HEK293 (cell line): ENCODE measurements around the gene NDST3.
A peak's percentile ranks its signal among the peaks of the same experiment; 100 is the strongest.

Experiments
- CTCF ChIA-PET: fragments of 350-600 bp; formaldehyde crosslinking; extraction: SDS; loops from one replicate; lab custom pipeline; 2021; ENCODE audit warnings: antibody characterized with exemption; lab: Yijun Ruan, JAX
- POLR2A ChIA-PET: fragments of 300-600 bp; formaldehyde crosslinking; extraction: SDS; loops from one replicate; lab custom pipeline; 2020; ENCODE audit warnings: antibody characterized with exemption, inconsistent platforms; lab: Yijun Ruan, JAX
- H3K27ac ChIP-seq: fragments of 200-500 bp; sonication (Bioruptor generic); 2 replicates; pipeline ENCODE4 v1.5.1; 2014; ENCODE audit warnings: low read depth, low read length, control low read depth, inconsistent platforms; ENCODE audit errors: extremely low read depth
- H3K36me3 ChIP-seq, 2 experiments: fragments of 200-500 bp in 1 of 2; sonication (Bioruptor generic) in 1 of 2; 1 replicate in 1 of 2; 2 replicates in 1 of 2; pipeline ENCODE4 v1.5.1; 2014 to 2017; ENCODE audit warnings: inconsistent platforms in 2 of 2, low read length in 2 of 2; ENCODE audit not compliant: control insufficient read depth in 2 of 2, insufficient read depth in 1 of 2
- H3K4me1 ChIP-seq: fragments of 200-500 bp; sonication (Bioruptor generic); 2 replicates; pipeline ENCODE4 v1.5.1; 2014; ENCODE audit warnings: mild to moderate bottlenecking, low read length, inconsistent platforms; ENCODE audit not compliant: control insufficient read depth, insufficient read depth
- H3K4me3 ChIP-seq: 2 replicates; pipeline ENCODE4 v1.5.1; 2011; ENCODE audit warnings: low read depth, mild to moderate bottlenecking, control low read depth, low read length, moderate library complexity
- H3K9me3 ChIP-seq: fragments of 200-500 bp; sonication (Bioruptor generic); 2 replicates; pipeline ENCODE4 v1.5.1; 2014; ENCODE audit warnings: low read depth, low read length, inconsistent platforms; ENCODE audit not compliant: control insufficient read depth, insufficient read depth
- GLIS2 ChIP-seq: fragments of 450-650 bp; formaldehyde crosslinking; IDR thresholded peaks from 2 replicates; pipeline ENCODE4 v1.5.1; 2016; ENCODE audit warnings: missing biosample characterization, missing genetic modification characterization
- HIC1 ChIP-seq: fragments of 450-650 bp; formaldehyde crosslinking; IDR thresholded peaks from 2 replicates; pipeline ENCODE4 v1.5.1; 2016; ENCODE audit warnings: missing biosample characterization, missing genetic modification characterization
- KLF10 ChIP-seq: fragments of 450-650 bp; IDR thresholded peaks from 2 replicates; pipeline ENCODE4 v1.5.1; 2018; ENCODE audit warnings: missing biosample characterization, mild to moderate bottlenecking, missing genetic modification characterization
- PRDM10 ChIP-seq: fragments of 450-650 bp; formaldehyde crosslinking; IDR thresholded peaks from 2 replicates; pipeline ENCODE4 v1.5.1; 2016; ENCODE audit warnings: missing biosample characterization, missing genetic modification characterization
- RBAK ChIP-seq: fragments of 450-650 bp; formaldehyde crosslinking; IDR thresholded peaks from 2 replicates; pipeline ENCODE4 v1.5.1; 2016; ENCODE audit warnings: missing biosample characterization, missing genetic modification characterization
- TRIM28 ChIP-seq: IDR thresholded peaks from 2 replicates; pipeline ENCODE4 v1.6.1; 2011; ENCODE audit warnings: low read length, control low read depth, borderline replicate concordance
- ZNF121 ChIP-seq: fragments of 450-650 bp; formaldehyde crosslinking; IDR thresholded peaks from 2 replicates; pipeline ENCODE4 v1.5.1; 2016; ENCODE audit warnings: missing biosample characterization, missing genetic modification characterization
- ZNF155 ChIP-seq: fragments of 450-650 bp; formaldehyde crosslinking; IDR thresholded peaks from 2 replicates; pipeline ENCODE4 v1.5.1; 2016; ENCODE audit warnings: missing biosample characterization, missing genetic modification characterization
- ZNF223 ChIP-seq: fragments of 450-650 bp; formaldehyde crosslinking; IDR thresholded peaks from 2 replicates; pipeline ENCODE4 v1.5.1; 2016; ENCODE audit warnings: missing biosample characterization, missing genetic modification characterization
- ZNF366 ChIP-seq: fragments of 450-650 bp; formaldehyde crosslinking; conservative IDR thresholded peaks from 2 replicates; pipeline ENCODE4 v1.5.1; 2016; ENCODE audit warnings: missing biosample characterization, missing genetic modification characterization
- ZNF473 ChIP-seq: fragments of 450-650 bp; formaldehyde crosslinking; IDR thresholded peaks from 2 replicates; pipeline ENCODE4 v1.5.1; 2017; ENCODE audit warnings: missing biosample characterization, missing genetic modification characterization
- ZNF544 ChIP-seq: fragments of 450-650 bp; formaldehyde crosslinking; IDR thresholded peaks from 2 replicates; pipeline ENCODE4 v1.5.0; 2017; ENCODE audit warnings: missing biosample characterization, missing genetic modification characterization
- ZNF654 ChIP-seq: fragments of 450-650 bp; formaldehyde crosslinking; IDR thresholded peaks from 2 replicates; pipeline ENCODE4 v1.5.1; 2016; ENCODE audit warnings: low read depth, missing biosample characterization, missing genetic modification characterization
- ZNF76 ChIP-seq: fragments of 450-650 bp; formaldehyde crosslinking; IDR thresholded peaks from 2 replicates; pipeline ENCODE4; 2016; ENCODE audit warnings: low read depth, missing biosample characterization, missing genetic modification characterization, borderline replicate concordance
- TF ChIP-seq, protein P1 (sequence below): fragments of 450-650 bp; formaldehyde crosslinking; IDR thresholded peaks from 2 replicates; pipeline ENCODE4 v1.5.1; 2017; ENCODE audit warnings: missing biosample characterization, mild to moderate bottlenecking, missing genetic modification characterization, moderate library complexity
- TF ChIP-seq, protein P2 (sequence below): fragments of 450-650 bp; formaldehyde crosslinking; conservative IDR thresholded peaks from 2 replicates; pipeline ENCODE4 v1.5.1; 2016; ENCODE audit warnings: low read depth, missing biosample characterization, missing genetic modification characterization

NDST3 gene

DNA sequence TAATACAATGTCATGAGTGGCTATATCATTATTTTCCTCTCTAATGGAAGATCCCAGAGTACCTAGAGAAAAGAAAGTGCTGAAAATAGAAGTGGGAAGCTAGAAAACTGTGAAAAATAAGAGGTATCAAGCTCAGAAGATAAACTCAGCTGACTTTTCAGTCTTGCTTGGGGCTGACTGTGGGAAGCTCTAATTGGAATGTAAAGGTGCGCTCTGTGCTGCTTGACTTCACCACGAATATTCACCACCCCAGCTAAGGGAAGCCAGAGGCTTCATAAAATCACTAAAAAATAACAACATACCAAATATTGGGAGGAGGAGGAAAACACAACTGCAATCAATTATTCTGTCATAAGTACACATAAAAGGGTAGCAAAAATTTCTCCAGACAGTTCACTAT, 25.1 kb downstream of the NDST3 start:
- POLR2A ChIA-PET: no interaction called here
- CTCF ChIA-PET: interaction anchor here (0.7 to 0.9 kb wide), 2 partner anchors 102 to 128 kb away, joined by 3 to 4 read pairs; no protein-coding TSS in a partner anchor
- Histone ChIP-seq H3K9me3 (no peaks in the 10 kb centered on the region), H3K36me3 (no peaks in the 10 kb centered on the region), H3K4me1 (no peaks in the 10 kb centered on the region), H3K4me3 (no peak overlapping the region), H3K27ac (no peak overlapping the region)
- TF ChIP-seq ZNF366 (tag by site-specific recombination) (no peak), ZNF223 (no peak), HIC1 (tag by site-specific recombination) (no peak), ZNF155 (tag by site-specific recombination) (no peak), ZNF473 (tag by site-specific recombination) (no peak), ZNF544 (tag by site-specific recombination) (no peak), GLIS2 (tag by site-specific recombination) (no peak), RBAK (no peak), PRDM10 (tag by site-specific recombination) (no peak), ZNF121 (no peak), KLF10 (no peak)
- TF ChIP-seq, protein P1, sequence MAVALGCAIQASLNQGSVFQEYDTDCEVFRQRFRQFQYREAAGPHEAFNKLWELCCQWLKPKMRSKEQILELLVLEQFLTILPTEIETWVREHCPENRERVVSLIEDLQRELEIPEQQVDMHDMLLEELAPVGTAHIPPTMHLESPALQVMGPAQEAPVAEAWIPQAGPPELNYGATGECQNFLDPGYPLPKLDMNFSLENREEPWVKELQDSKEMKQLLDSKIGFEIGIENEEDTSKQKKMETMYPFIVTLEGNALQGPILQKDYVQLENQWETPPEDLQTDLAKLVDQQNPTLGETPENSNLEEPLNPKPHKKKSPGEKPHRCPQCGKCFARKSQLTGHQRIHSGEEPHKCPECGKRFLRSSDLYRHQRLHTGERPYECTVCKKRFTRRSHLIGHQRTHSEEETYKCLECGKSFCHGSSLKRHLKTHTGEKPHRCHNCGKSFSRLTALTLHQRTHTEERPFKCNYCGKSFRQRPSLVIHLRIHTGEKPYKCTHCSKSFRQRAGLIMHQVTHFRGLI (tag by site-specific recombination): no peak

GRCh38 chr4:118076958-118077766, 42.9 kb downstream of the NDST3 start:
- CTCF ChIA-PET: interaction anchor here (0.7 to 1.5 kb wide), 4 partner anchors 12 to 863 kb away, joined by 3 to 5 read pairs (median 3); no protein-coding TSS in a partner anchor

More at GRCh38 chr4:118076958-118077766, 42.9 kb downstream of the NDST3 start:
- Histone ChIP-seq H3K4me3 (no peak overlapping the region), H3K27ac (no peak overlapping the region), H3K36me3 (no peaks in the 10 kb centered on the region), H3K4me1 (no peaks in the 10 kb centered on the region), H3K9me3 (no peaks in the 10 kb centered on the region)
- POLR2A ChIA-PET: no interaction called here
- TF ChIP-seq, protein P2, sequence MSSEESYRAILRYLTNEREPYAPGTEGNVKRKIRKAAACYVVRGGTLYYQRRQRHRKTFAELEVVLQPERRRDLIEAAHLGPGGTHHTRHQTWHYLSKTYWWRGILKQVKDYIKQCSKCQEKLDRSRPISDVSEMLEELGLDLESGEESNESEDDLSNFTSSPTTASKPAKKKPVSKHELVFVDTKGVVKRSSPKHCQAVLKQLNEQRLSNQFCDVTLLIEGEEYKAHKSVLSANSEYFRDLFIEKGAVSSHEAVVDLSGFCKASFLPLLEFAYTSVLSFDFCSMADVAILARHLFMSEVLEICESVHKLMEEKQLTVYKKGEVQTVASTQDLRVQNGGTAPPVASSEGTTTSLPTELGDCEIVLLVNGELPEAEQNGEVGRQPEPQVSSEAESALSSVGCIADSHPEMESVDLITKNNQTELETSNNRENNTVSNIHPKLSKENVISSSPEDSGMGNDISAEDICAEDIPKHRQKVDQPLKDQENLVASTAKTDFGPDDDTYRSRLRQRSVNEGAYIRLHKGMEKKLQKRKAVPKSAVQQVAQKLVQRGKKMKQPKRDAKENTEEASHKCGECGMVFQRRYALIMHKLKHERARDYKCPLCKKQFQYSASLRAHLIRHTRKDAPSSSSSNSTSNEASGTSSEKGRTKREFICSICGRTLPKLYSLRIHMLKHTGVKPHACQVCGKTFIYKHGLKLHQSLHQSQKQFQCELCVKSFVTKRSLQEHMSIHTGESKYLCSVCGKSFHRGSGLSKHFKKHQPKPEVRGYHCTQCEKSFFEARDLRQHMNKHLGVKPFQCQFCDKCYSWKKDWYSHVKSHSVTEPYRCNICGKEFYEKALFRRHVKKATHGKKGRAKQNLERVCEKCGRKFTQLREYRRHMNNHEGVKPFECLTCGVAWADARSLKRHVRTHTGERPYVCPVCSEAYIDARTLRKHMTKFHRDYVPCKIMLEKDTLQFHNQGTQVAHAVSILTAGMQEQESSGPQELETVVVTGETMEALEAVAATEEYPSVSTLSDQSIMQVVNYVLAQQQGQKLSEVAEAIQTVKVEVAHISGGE: no peak
- no peak for TF ChIP-seq ZNF76 (tag by site-specific recombination)
- TF ChIP-seq TRIM28: 0 out of 2 replicates have a peak, but pooled peaks have one; percentile 8
- peak; percentile 42 for TF ChIP-seq ZNF654 (tag by site-specific recombination)
